HG02870 (cell line): Measurements from ENCODE around the gene SLC25A39.
A peak's percentile ranks its signal among the peaks of the same experiment; 100 is the strongest.
"Not testable (repeated sequence)": the region's sequence is repeated elsewhere in the genome, so short reads cannot be mapped to it uniquely, and the experiment has no call there.

Experiments used
- ATAC-seq: cut with Tn5 transposase; IDR thresholded peaks from one replicate; pipeline ENCODE4 v1.9.1; 2021; ENCODE audit warnings: mild to moderate bottlenecking, moderate library complexity; ENCODE audit not compliant: unreplicated experiment

SLC25A39 gene

GRCh38 chr17:44324571-44325275 lies at the start of gene SLC25A39:
Gene SLC25A39, minus strand, starts transcription at chr17:44324823. Its CDS starts 1,261 bp downstream, at chr17:44323562.
- ATAC-seq, result peak; percentile 51

- ATAC-seq, result no peak
Measured at GRCh38 chr17:44372036-44372435, 47.4 kb upstream of the SLC25A39 start.

GRCh38 chr17:44369414-44370023 lies 44.9 kb upstream of the SLC25A39 start:
- ATAC-seq, result not testable (repeated sequence)

- ATAC-seq, result not testable (repeated sequence)
Measured at GRCh38 chr17:44368391-44369243, 44.0 kb upstream of the SLC25A39 start.

GRCh38 chr17:44367231-44367979 lies 42.8 kb upstream of the SLC25A39 start:
- no peak for ATAC-seq

- ATAC-seq, result not testable (repeated sequence)
Measured at GRCh38 chr17:44365051-44365450, 40.4 kb upstream of the SLC25A39 start.

- ATAC-seq, result no peak
Measured at GRCh38 chr17:44363613-44364159, 39.1 kb upstream of the SLC25A39 start, which contains the start of gene FAM171A2. Gene FAM171A2, minus strand, starts transcription at chr17:44363853. Its CDS starts 139 bp downstream, at chr17:44363714.

GRCh38 chr17:44362949-44363612 lies 38.5 kb upstream of the SLC25A39 start:
- no peak for ATAC-seq

- ATAC-seq, result no peak
Measured at GRCh38 chr17:44362459-44362948, 37.9 kb upstream of the SLC25A39 start.

GRCh38 chr17:44361292-44362260 lies 37.0 kb upstream of the SLC25A39 start:
- ATAC-seq, result no peak

GRCh38 chr17:44360826-44361225 lies 36.2 kb upstream of the SLC25A39 start:
- no peak for ATAC-seq

- ATAC-seq, result no peak
Measured at GRCh38 chr17:44360144-44360533, 35.5 kb upstream of the SLC25A39 start.

- no peak for ATAC-seq
Measured at GRCh38 chr17:44359458-44360143, 35.0 kb upstream of the SLC25A39 start.

GRCh38 chr17:44359006-44359405 lies 34.4 kb upstream of the SLC25A39 start:
- ATAC-seq, result no peak

- no peak for ATAC-seq
Measured at GRCh38 chr17:44358066-44358465, 33.4 kb upstream of the SLC25A39 start.

GRCh38 chr17:44356241-44356640 lies 31.6 kb upstream of the SLC25A39 start:
- ATAC-seq, result no peak

GRCh38 chr17:44355642-44356099 lies 31.0 kb upstream of the SLC25A39 start:
- no peak for ATAC-seq
